Endothelial cell of umbilical vein (primary cell): ENCODE data around the gene ARHGEF10L. TPM values are rescaled to one million over a fixed set of nuclear protein-coding genes. Genes with fewer than 3 reads are reported as not detected.

Source experiments
- BruUV-seq: library from RNA; stranded (reverse); fragments of 400-500 nt; replicated peaks from 2 replicates; lab custom pipeline; 2021; lab: Mats Ljungman, UMichigan
- CTCF ChIA-PET: fragments of 300-600, 350-600 bp; sonication (Branson Sonifier 250); formaldehyde crosslinking; loops from one replicate; lab custom pipeline; 2021; ENCODE audit warnings: antibody characterized with exemption, inconsistent platforms; lab: Charles Lee
- POLR2A ChIA-PET: fragments of 300-600, 350-600 bp; sonication (Branson Sonifier 250); formaldehyde crosslinking; loops from one replicate; lab custom pipeline; 2021; ENCODE audit warnings: antibody characterized with exemption, inconsistent platforms; lab: Charles Lee
- DNase-seq: peaks from one replicate; pipeline ENCODE4 v3.0.0-alpha.2; 2011; ENCODE audit warnings: low read depth, low spot score
- FAIRE-seq: peaks from 2 replicates; lab custom pipeline; 2011; peaks lifted over from hg19 to GRCh38; lab: Jason Lieb, UNC
- H2AFZ ChIP-seq: 2 replicates; pipeline ENCODE4 v1.6.0; 2012; ENCODE audit warnings: low read depth, low read length, control low read depth, inconsistent platforms
- H3K27ac ChIP-seq: 2 replicates; pipeline ENCODE4 v1.5.1; 2011; ENCODE audit warnings: low read depth, mild to moderate bottlenecking, control low read depth, low read length, moderate library complexity; ENCODE audit not compliant: insufficient read depth
- H3K27me3 ChIP-seq, 2 experiments: 2 replicates each; pipeline versions ENCODE4 v1.6.0 to v1.6.1; 2011; ENCODE audit warnings: low read length in 2 of 2, mixed read lengths in 1 of 2; ENCODE audit not compliant: control insufficient read depth in 2 of 2, insufficient read depth in 2 of 2
- H3K36me3 ChIP-seq, 2 experiments: 2 replicates in 1 of 2; 3 replicates in 1 of 2; pipeline ENCODE4 v1.5.1; 2011; ENCODE audit warnings: low read length in 2 of 2, mild to moderate bottlenecking in 1 of 2, moderate library complexity in 1 of 2; ENCODE audit not compliant: control insufficient read depth in 2 of 2, insufficient read depth in 2 of 2; ENCODE audit errors: extremely low read depth in 1 of 2
- H3K4me1 ChIP-seq: 3 replicates; pipeline ENCODE4 v1.5.1; 2011; ENCODE audit warnings: mild to moderate bottlenecking, low read length; ENCODE audit not compliant: control insufficient read depth, insufficient read depth; ENCODE audit errors: extremely low read depth
- H3K4me2 ChIP-seq: 2 replicates; pipeline ENCODE4 v1.6.1; 2011; ENCODE audit warnings: low read length, control low read depth, mixed read lengths; ENCODE audit not compliant: insufficient read depth
- H3K4me3 ChIP-seq, 3 experiments: fragments of 200-600 bp in 1 of 3; sonication (generic), shearing (Covaris generic) in 1 of 3; replicated peaks in 1 of 3; 2 replicates each; pipeline ENCODE4 v1.5.1; 2011 to 2016; ENCODE audit warnings: control low read depth in 3 of 3, low read length in 3 of 3, mild to moderate bottlenecking in 2 of 3, inconsistent platforms in 1 of 3, low read depth in 1 of 3, moderate library complexity in 1 of 3; ENCODE audit not compliant: insufficient read depth in 1 of 3
- H3K79me2 ChIP-seq: 2 replicates; pipeline ENCODE4 v1.6.0; 2012; ENCODE audit warnings: low read length, inconsistent platforms; ENCODE audit not compliant: control insufficient read depth, insufficient read depth
- H3K9ac ChIP-seq: replicated peaks from 2 replicates; pipeline ENCODE3; 2011; ENCODE audit warnings: low read length, control low read depth; ENCODE audit not compliant: insufficient read depth; ENCODE audit errors: extremely low read depth
- H3K9me1 ChIP-seq: replicated peaks from 3 replicates; pipeline ENCODE4 v1.6.0; 2011; ENCODE audit warnings: mild to moderate bottlenecking, low read length; ENCODE audit not compliant: control insufficient read depth, insufficient read depth; ENCODE audit errors: extremely low read depth
- H3K9me3 ChIP-seq: replicated peaks from 2 replicates; pipeline ENCODE4 v1.5.1; 2012; ENCODE audit warnings: low read length, inconsistent platforms; ENCODE audit not compliant: control insufficient read depth, insufficient read depth
- H4K20me1 ChIP-seq: replicated peaks from 2 replicates; pipeline ENCODE3; 2011; ENCODE audit warnings: mild to moderate bottlenecking, low read length; ENCODE audit not compliant: control insufficient read depth, insufficient read depth; ENCODE audit errors: extremely low read depth
- EZH2 ChIP-seq: IDR thresholded peaks from 2 replicates; pipeline ENCODE4 v1.6.1; 2012; ENCODE audit warnings: borderline replicate concordance, low read depth, mild to moderate bottlenecking, moderate library complexity, low read length, inconsistent platforms; ENCODE audit not compliant: severe bottlenecking
- FOS ChIP-seq: IDR thresholded peaks from 2 replicates; pipeline ENCODE4 v1.6.1; 2011; ENCODE audit warnings: mild to moderate bottlenecking, low read length, moderate library complexity, borderline replicate concordance; ENCODE audit not compliant: insufficient read depth
- GATA2 ChIP-seq: IDR thresholded peaks from 2 replicates; pipeline ENCODE4 v1.7.0; 2011; ENCODE audit warnings: low read depth, mild to moderate bottlenecking, moderate library complexity, mixed read lengths, low read length; ENCODE audit not compliant: insufficient read length, insufficient read depth
- JUN ChIP-seq: IDR thresholded peaks from 2 replicates; pipeline ENCODE4 v1.6.1; 2011; ENCODE audit warnings: borderline replicate concordance, low read depth; ENCODE audit not compliant: insufficient read length, insufficient read depth
- MYC ChIP-seq: IDR thresholded peaks from one replicate; pipeline ENCODE4 v1.6.1; 2011; ENCODE audit warnings: mild to moderate bottlenecking, low read depth, low read length
- POLR2A ChIP-seq: IDR thresholded peaks from 2 replicates; pipeline ENCODE4 v1.6.1; 2012; ENCODE audit warnings: low read depth, mild to moderate bottlenecking, control low read depth, low read length
- POLR2AphosphoS5 ChIP-seq: IDR thresholded peaks from 2 replicates; pipeline ENCODE4 v1.6.1; 2012; ENCODE audit warnings: low read depth, mild to moderate bottlenecking, control low read depth, low read length, moderate library complexity; ENCODE audit not compliant: insufficient read depth
- dilution Hi-C: fragments of 300-500 bp; cut with MboI; formaldehyde crosslinking; loops from one replicate; pipeline ENCODE4 v1.15.0; 2019; ENCODE audit warnings: low sequenced_read_pairs; ENCODE audit not compliant: extremely low pct_ligation_motif_present
- intact Hi-C: fragments of 100-400 bp; cut with micrococcal nuclease; formaldehyde crosslinking; loops from one replicate; pipeline ENCODE4 v1.10.0; 2022
- polyA plus RNA-seq, 4 experiments: library from polyadenylated mRNA; depleted of rRNA in 3 of 4; stranded (reverse) in 3 of 4; unstranded in 1 of 4; fragments of >200 nt; gene quantifications; 2 replicates each; pipeline versions ENCODE4 v1.2.1 to v1.2.3, GENCODE V29; 2011 to 2012; ENCODE audit warnings: missing spikeins in 1 of 4
- total RNA-seq: library from RNA; stranded (reverse); gene quantifications from 2 replicates; pipeline ENCODE4 v1.2.3, GENCODE V29; 2021
- TF ChIP-seq, protein P1 (sequence below): IDR thresholded peaks from 2 replicates; pipeline ENCODE4 v1.6.1; 2011; ENCODE audit not compliant: insufficient read depth, insufficient read length
- TF ChIP-seq, protein P2 (sequence below), 2 donors: IDR thresholded peaks; 1 replicate in 1 of 2; 2 replicates in 1 of 2; pipeline ENCODE4 v1.5.1; 2011; ENCODE audit warnings: low read length in 2 of 2, mild to moderate bottlenecking in 2 of 2, moderate library complexity in 2 of 2, control low read depth in 1 of 2, inconsistent platforms in 1 of 2, low read depth in 1 of 2; ENCODE audit not compliant: insufficient read depth in 1 of 2; ENCODE audit errors: extremely low read depth in 1 of 2

ARHGEF10L gene
- total and polyA plus RNA-seq, 2 donors (not counting 3 experiments of a cell fraction or from before 2014, with no cell fraction given) = 1.9 to 5.2 TPM

GRCh38 chr1:17675744-17676143 lies 136.2 kb downstream of the ARHGEF10L start:
- Histone ChIP-seq H3K36me3 (no peaks in the 10 kb centered on the region), H2AFZ (no peak overlapping the region), H3K9ac (no peak overlapping the region), H3K27ac (no peak overlapping the region), H3K4me1 (no peaks in the 10 kb centered on the region), H3K4me3 (no peak overlapping the region), H3K9me3 (no peaks in the 10 kb centered on the region), H3K9me1 (no peaks in the 10 kb centered on the region), H3K79me2 (no peaks in the 10 kb centered on the region), H3K27me3 (no peaks in the 10 kb centered on the region), H4K20me1 (no peaks in the 10 kb centered on the region), H3K4me2 (no peak overlapping the region)
- FAIRE-seq (no peak), DNase-seq (no peak)
- POLR2A ChIA-PET = no interaction called here
- TF ChIP-seq POLR2AphosphoS5 (no peak), GATA2 (no peak), EZH2 (no peak), FOS (no peak), MYC (no peak), JUN (no peak), POLR2A (no peak)
- TF ChIP-seq, protein P1, sequence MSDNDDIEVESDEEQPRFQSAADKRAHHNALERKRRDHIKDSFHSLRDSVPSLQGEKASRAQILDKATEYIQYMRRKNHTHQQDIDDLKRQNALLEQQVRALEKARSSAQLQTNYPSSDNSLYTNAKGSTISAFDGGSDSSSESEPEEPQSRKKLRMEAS = no peak
- TF ChIP-seq, protein P2, sequence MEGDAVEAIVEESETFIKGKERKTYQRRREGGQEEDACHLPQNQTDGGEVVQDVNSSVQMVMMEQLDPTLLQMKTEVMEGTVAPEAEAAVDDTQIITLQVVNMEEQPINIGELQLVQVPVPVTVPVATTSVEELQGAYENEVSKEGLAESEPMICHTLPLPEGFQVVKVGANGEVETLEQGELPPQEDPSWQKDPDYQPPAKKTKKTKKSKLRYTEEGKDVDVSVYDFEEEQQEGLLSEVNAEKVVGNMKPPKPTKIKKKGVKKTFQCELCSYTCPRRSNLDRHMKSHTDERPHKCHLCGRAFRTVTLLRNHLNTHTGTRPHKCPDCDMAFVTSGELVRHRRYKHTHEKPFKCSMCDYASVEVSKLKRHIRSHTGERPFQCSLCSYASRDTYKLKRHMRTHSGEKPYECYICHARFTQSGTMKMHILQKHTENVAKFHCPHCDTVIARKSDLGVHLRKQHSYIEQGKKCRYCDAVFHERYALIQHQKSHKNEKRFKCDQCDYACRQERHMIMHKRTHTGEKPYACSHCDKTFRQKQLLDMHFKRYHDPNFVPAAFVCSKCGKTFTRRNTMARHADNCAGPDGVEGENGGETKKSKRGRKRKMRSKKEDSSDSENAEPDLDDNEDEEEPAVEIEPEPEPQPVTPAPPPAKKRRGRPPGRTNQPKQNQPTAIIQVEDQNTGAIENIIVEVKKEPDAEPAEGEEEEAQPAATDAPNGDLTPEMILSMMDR (IDR thresholded peaks at IDR 0.05; ENCODE audit: extremely low read depth in 1 of 2, insufficient read depth in 1 of 2, low read depth in 1 of 2, low read length in 2 of 2) = no peak
- CTCF ChIA-PET = no interaction called here
- no TSS peak for BruUV-seq
- dilution Hi-C loops (no loop called here), intact Hi-C loops (no loop called here)
